Measurements from ENCODE around the gene CDK14. TPM values are rescaled to one million over a fixed set of nuclear protein-coding genes. Genes with fewer than 3 reads are reported as not detected.
A peak's percentile ranks its signal among the peaks of the same experiment; 100 is the strongest.

The CDK14 gene
- total RNA-seq, 1 experiment from 2014 or later, result 57.9 TPM

GRCh38 chr7:90688810-90689209 lies 92.7 kb downstream of the CDK14 start:
- no peaks in the 10 kb centered on the region for H3K36me3 Mint-ChIP-seq
- DNase-seq (ENCODE audit: low spot score) (no peak), ATAC-seq (peak; percentile 92)
- TF ChIP-seq EMX1 (CRISPR knock-in tag; IDR thresholded peaks at IDR 0.05), result no peak
- TF ChIP-seq IRF2 (CRISPR knock-in tag; IDR thresholded peaks at IDR 0.05; ENCODE audit: borderline replicate concordance, low read depth), result no peak
- H3K27me3 Mint-ChIP-seq (ENCODE audit: low read depth), result no peaks in the 10 kb centered on the region
- peaks cover 30% of the 10 kb centered on the region for H3K4me1 Mint-ChIP-seq
- no peak overlapping the region for H3K4me3 Mint-ChIP-seq
- H3K9me3 Mint-ChIP-seq, result no peaks in the 10 kb centered on the region
- no peak overlapping the region for H3K27ac Mint-ChIP-seq
- CTCF ChIA-PET, result no interaction called here
- POLR2A ChIA-PET, result interaction anchor here (1.0 kb wide), 1 partner anchor 13 kb away, joined by 3 read pairs; no protein-coding TSS in a partner anchor

GRCh38 chr7:90689260-90689659 lies 93.1 kb downstream of the CDK14 start:
- POLR2A ChIA-PET, result interaction anchor here (1.0 kb wide), 1 partner anchor 12 kb away, joined by 3 read pairs; no protein-coding TSS in a partner anchor
- CTCF ChIA-PET, result no interaction called here
- DNase-seq (ENCODE audit: low spot score) (no peak), ATAC-seq (no peak)
- TF ChIP-seq NFYB (CRISPR knock-in tag; conservative IDR thresholded peaks at IDR 0.05; ENCODE audit: low read depth), result no peak
- TF ChIP-seq TCF7 (CRISPR knock-in tag; IDR thresholded peaks at IDR 0.05; ENCODE audit: low read depth), result no peak
- TF ChIP-seq GABPB1 (CRISPR knock-in tag; IDR thresholded peaks at IDR 0.05), result no peak
- TF ChIP-seq NFE2L1 (CRISPR knock-in tag; IDR thresholded peaks at IDR 0.05), result no peak
- TF ChIP-seq MLX (CRISPR knock-in tag; IDR thresholded peaks at IDR 0.05), result no peak
- no peak for TF ChIP-seq CREM (CRISPR knock-in tag; IDR thresholded peaks at IDR 0.05)
- no peak for TF ChIP-seq GTF2I (CRISPR knock-in tag; conservative IDR thresholded peaks at IDR 0.05)
- TF ChIP-seq FOXP4 (CRISPR knock-in tag; IDR thresholded peaks at IDR 0.05), result no peak
- TF ChIP-seq ZNF263 (CRISPR knock-in tag; IDR thresholded peaks at IDR 0.05; ENCODE audit: low read depth), result no peak
- no peak for TF ChIP-seq ELF4 (CRISPR knock-in tag; IDR thresholded peaks at IDR 0.05; ENCODE audit: low read depth)
- TF ChIP-seq USF2 (CRISPR knock-in tag; IDR thresholded peaks at IDR 0.05), result no peak
- TF ChIP-seq SOX15 (CRISPR knock-in tag; IDR thresholded peaks at IDR 0.05), result no peak
- no peak for TF ChIP-seq ZNF317 (CRISPR knock-in tag; IDR thresholded peaks at IDR 0.05; ENCODE audit: borderline replicate concordance, low read depth)
- no peak for TF ChIP-seq SMAD3 (CRISPR knock-in tag; IDR thresholded peaks at IDR 0.05; ENCODE audit: borderline replicate concordance)
- no peak for TF ChIP-seq ATF6 (CRISPR knock-in tag; IDR thresholded peaks at IDR 0.05)
- no peak for TF ChIP-seq ZSCAN18 (CRISPR knock-in tag; IDR thresholded peaks at IDR 0.05)
- Mint-ChIP-seq H3K36me3 (no peaks in the 10 kb centered on the region), H3K9me3 (no peaks in the 10 kb centered on the region), H3K27ac (no peak overlapping the region), H3K4me3 (no peak overlapping the region), H3K27me3 (ENCODE audit: low read depth) (no peaks in the 10 kb centered on the region), H3K4me1 (peaks cover 30% of the 10 kb centered on the region)
